ENCODE measurements around the gene U2AF2.

Gene U2AF2

GRCh38 chr19:55648585-55649267 lies 6.1 kb upstream of the U2AF2 start:
- in situ Hi-C loops (cut with HindIII; ENCODE audit: low pct_unique_long_range_greater_than_20kb, low sequenced_read_pairs) = no loop called here
- DNase-seq (ENCODE audit: low read depth in 1 of 2, low spot score in 1 of 2) = no peak
- no peak for TF ChIP-seq JUND (IDR thresholded peaks at IDR 0.05; ENCODE audit: low read depth)

GRCh38 chr19:55649268-55650125 lies 5.3 kb upstream of the U2AF2 start:
- no peak for DNase-seq (ENCODE audit: low read depth in 1 of 2, low spot score in 1 of 2)
- TF ChIP-seq JUND (IDR thresholded peaks at IDR 0.05; ENCODE audit: low read depth) = no peak
- in situ Hi-C loops (cut with HindIII; ENCODE audit: low pct_unique_long_range_greater_than_20kb, low sequenced_read_pairs) = no loop called here

DNA sequence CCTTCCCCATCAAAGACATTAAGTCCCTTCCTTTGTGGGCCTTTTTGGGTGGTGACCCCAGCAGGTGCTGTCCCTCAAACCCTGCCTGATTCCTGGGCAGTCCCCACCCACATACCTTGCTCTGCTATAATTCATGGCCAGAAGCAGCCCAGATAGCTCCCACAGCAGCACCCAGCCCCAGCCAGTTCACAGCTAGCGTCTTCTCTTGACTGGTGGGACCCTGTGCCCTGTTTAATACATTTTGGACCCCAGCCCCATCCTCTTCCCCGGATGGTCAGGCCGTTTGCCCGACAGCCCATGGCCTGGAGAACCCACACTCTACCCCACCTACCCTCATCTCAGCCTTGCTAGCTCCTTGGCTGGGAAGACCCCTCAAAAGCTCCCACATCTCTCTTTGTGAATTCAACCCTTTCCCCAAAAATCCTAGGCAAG lies 4.7 kb upstream of the U2AF2 start:
- in situ Hi-C loops (cut with HindIII; ENCODE audit: low pct_unique_long_range_greater_than_20kb, low sequenced_read_pairs) = no loop called here
- DNase-seq (ENCODE audit: low read depth in 1 of 2, low spot score in 1 of 2) = no peak
- TF ChIP-seq JUND (IDR thresholded peaks at IDR 0.05; ENCODE audit: low read depth) = no peak

GRCh38 chr19:55650602-55651230 lies 4.1 kb upstream of the U2AF2 start:
- DNase-seq (ENCODE audit: low read depth in 1 of 2, low spot score in 1 of 2) = no peak
- in situ Hi-C loops (cut with HindIII; ENCODE audit: low pct_unique_long_range_greater_than_20kb, low sequenced_read_pairs) = no loop called here
- TF ChIP-seq JUND (IDR thresholded peaks at IDR 0.05; ENCODE audit: low read depth) = no peak

DNA sequence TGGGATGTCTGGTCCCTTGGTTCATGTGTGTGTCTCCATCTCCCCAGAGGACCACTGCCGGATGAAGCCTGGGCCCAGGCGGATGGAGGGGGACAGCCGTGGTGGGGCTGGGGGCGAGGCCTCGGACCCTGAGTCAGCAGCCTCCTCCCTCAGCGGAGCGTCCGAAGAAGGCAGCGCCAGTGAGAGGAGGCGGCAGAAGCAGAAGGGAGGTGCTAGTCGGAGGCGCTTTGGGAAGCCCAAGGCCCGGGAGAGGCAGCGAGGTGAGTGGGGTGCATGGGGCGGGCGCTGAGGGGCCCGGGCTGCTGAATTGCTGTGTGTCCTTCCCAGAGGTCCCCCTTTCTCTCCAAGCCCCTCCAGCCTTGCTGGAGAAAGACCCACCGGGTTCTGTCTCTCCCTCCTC lies 3.6 kb upstream of the U2AF2 start:
- no peak for TF ChIP-seq JUND (IDR thresholded peaks at IDR 0.05; ENCODE audit: low read depth)
- DNase-seq (ENCODE audit: low read depth in 1 of 2, low spot score in 1 of 2) = no peak
- in situ Hi-C loops (cut with HindIII; ENCODE audit: low pct_unique_long_range_greater_than_20kb, low sequenced_read_pairs) = no loop called here

DNA sequence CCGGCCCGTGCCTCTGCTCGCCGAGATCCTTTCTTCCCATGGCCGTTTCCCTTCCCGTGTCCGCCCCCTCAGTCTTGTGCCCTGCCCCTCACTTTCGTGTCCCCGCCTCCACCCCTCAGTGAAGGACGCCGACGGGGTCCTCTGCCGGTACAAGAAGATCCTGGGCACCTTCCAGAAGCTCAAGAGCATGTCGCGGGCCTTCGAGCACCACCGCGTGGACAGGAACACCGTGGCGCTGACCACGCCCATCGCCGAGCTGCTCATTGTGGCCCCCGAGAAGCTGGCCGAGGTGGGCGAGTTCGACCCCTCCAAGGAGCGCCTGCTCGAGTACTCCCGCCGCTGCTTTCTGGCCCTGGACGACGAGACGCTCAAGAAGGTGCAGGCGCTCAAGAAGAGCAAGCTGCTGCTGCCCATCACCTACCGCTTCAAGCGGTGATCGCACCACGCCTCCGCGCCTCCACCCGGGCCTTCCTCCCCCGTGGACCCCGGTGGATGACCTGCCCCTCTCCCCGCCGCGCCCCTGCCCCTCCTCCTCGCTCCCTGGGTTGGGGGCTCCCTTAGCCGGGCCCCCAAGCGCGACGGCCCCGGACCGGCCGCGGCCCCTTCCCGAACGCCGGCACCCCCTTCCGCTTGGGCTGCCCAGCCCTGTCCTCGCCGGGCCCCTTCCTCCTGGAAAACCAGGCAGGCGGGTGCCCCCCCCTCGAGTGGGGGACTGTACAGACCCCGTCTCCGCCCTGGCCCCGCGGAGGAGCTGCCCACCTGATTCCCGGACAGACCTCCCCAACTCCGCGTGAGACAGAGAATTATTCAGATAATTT lies 2.3 kb upstream of the U2AF2 start:
- DNase-seq (ENCODE audit: low read depth in 1 of 2, low spot score in 1 of 2) = no peak
- no peak for TF ChIP-seq JUND (IDR thresholded peaks at IDR 0.05; ENCODE audit: low read depth)
- in situ Hi-C loops (cut with HindIII; ENCODE audit: low pct_unique_long_range_greater_than_20kb, low sequenced_read_pairs) = no loop called here

GRCh38 chr19:55653651-55654322 lies 1.0 kb upstream of the U2AF2 start:
- DNase-seq (ENCODE audit: low read depth in 1 of 2, low spot score in 1 of 2) = peak; percentile 81 to 97
- TF ChIP-seq JUND (IDR thresholded peaks at IDR 0.05; ENCODE audit: low read depth) = no peak
- in situ Hi-C loops (cut with HindIII; ENCODE audit: low pct_unique_long_range_greater_than_20kb, low sequenced_read_pairs) = no loop called here

DNA sequence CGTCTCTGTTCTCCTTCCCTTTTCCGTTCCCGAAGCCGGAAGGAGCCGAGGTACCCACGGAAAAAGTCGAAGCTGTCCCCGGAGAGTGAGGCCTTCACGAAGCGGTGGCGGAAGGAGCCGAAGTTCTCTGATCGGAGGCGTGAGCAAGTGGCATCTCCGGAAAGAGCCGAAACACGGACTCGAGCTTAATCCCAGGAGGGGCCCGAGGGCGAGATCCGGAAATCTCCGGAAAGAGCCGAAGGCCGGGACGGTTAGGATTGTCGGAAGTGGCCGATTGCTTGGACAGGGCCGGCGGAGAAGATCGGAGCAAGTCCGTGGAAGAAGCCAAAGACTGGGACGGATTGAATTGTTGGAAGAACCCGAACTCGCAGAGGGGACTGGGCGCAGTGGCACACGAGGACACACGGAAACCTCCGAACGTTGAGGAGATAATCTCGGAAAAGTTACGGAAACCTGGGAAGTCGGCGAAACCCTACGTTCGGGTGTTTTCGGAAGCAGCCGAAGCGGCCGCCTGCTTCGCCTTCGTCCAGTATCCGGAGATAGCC lies 440 bp upstream of the U2AF2 start:
- TF ChIP-seq JUND (IDR thresholded peaks at IDR 0.05; ENCODE audit: low read depth) = no peak
- in situ Hi-C loops (cut with HindIII; ENCODE audit: low pct_unique_long_range_greater_than_20kb, low sequenced_read_pairs) = no loop called here
- DNase-seq (ENCODE audit: low read depth in 1 of 2, low spot score in 1 of 2) = peak; percentile 65 to 98

DNA sequence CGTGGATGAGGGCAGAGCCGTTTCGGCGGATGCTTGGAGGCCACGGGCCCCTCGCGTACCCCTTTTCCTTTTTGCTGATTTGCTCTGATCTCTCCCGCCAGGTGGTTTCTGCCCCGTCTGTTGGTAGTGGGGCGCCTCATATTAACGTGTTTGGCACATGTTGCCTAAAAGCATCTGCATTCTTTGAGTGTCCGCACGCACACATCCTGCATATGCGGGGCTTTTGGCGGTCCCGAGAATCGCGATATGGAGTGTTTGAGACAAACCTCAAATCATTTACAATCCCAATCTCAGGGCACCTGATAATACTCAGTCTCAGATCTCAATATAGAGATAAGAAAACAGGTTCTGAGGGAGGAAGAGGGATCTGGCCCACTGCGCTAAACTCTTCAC lies 809 bp downstream of the U2AF2 start:
- TF ChIP-seq JUND (IDR thresholded peaks at IDR 0.05; ENCODE audit: low read depth) = no peak
- no peak for DNase-seq (ENCODE audit: low read depth in 1 of 2, low spot score in 1 of 2)
- in situ Hi-C loops (cut with HindIII; ENCODE audit: low pct_unique_long_range_greater_than_20kb, low sequenced_read_pairs) = no loop called here

DNA sequence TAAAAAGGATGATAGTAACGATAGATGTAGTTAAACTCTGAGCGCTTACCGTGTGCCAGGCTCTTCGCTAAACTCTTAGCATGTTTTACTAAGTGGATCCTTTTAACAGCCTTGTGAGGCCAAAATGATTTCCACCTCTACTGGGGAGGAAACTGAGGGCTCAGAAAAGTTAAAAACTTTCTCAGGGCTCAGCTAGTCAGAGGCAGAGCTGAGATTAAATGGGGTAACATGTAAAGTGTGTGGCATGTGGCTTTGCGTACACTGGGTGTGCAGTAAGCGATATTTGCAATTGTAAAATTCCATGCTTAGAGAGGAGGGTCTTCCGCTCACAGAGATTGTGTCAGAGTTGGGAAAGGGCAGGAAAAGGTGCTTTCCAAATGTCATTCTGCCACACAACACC lies 1.7 kb downstream of the U2AF2 start:
- no peak for TF ChIP-seq JUND (IDR thresholded peaks at IDR 0.05; ENCODE audit: low read depth)
- in situ Hi-C loops (cut with HindIII; ENCODE audit: low pct_unique_long_range_greater_than_20kb, low sequenced_read_pairs) = no loop called here
- DNase-seq (ENCODE audit: low read depth in 1 of 2, low spot score in 1 of 2) = no peak

DNA sequence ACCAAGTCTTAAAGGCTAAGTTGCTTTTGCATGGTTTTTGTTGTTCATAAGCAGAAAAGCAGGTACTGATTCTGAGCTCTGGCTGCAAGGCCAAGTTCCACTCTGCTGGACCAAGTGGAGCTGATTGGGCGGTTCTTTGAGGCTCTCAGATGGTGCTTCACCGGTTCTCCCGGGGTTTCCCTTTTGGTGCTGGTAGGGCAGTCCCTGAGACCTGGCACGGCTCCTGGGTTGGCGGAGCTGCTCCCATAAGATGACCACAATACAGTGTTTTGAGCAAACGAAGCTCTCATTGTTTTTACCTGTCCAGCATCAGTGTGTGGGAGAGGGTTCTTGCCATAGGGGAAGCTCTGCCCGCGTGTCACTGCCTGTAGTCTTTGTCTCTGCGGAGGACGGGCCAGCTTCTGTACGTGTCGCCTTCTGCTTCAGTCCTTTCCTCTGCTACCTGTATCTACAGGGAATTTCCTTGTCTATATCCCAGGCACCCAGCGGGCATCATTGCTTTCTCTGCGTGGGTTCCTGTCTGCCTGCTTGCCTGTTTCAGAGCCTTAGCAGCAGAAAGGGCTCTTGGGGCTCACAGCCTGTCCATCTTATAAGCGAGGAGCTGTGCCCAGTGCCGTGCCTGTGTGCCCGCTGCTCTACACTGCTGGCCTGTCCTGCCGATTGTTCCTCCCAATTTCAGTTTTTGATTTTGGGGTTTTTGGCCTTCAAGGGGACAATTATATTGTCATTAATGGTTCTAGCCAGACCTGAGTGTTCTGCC lies 2.3 kb downstream of the U2AF2 start:
- TF ChIP-seq JUND (IDR thresholded peaks at IDR 0.05; ENCODE audit: low read depth) = no peak
- no peak for DNase-seq (ENCODE audit: low read depth in 1 of 2, low spot score in 1 of 2)
- in situ Hi-C loops (cut with HindIII; ENCODE audit: low pct_unique_long_range_greater_than_20kb, low sequenced_read_pairs) = no loop called here

All from T47D (cell line).